ENCODE results near the gene SMARCA5. TPM values are rescaled to one million over a fixed set of nuclear protein-coding genes. Genes with fewer than 3 reads are reported as not detected.
A peak's percentile ranks its signal among the peaks of the same experiment; 100 is the strongest.

SMARCA5 gene
- total and polyA plus RNA-seq, 12 donors, result 13.8 to 67.9 (median 56.7) TPM

GRCh38 chr4:143531380-143531779, 17.9 kb downstream of the SMARCA5 start:
- WGBS, 4 donors, result 22 to 35% (median 31%) methylated on average over 1 of the region's 1 CpG
- H3K4me1 ChIP-seq (replicated peaks in 1 of 2), result peaks cover 0 to 6% of the 10 kb centered on the region in 2 donors
- no peak for DNase-seq
- H3K9me3 ChIP-seq (replicated peaks in 1 of 3), result no peaks in the 10 kb centered on the region
- no peak overlapping the region for H3K27ac ChIP-seq
- H3K4me3 ChIP-seq, result no peak overlapping the region
- peaks cover 0 to 92% of the 10 kb centered on the region in 2 donors for H3K36me3 ChIP-seq (replicated peaks in 1 of 2)
- intact Hi-C loops (cut with DNase I), result loop anchor here in 1 of 2 donors (10.0 kb wide), 1 partner anchor 1613 kb away; no protein-coding TSS in a partner anchor
- no peaks in the 10 kb centered on the region for H3K27me3 ChIP-seq
- TF ChIP-seq CTCF (IDR thresholded peaks at IDR 0.05) (peak in 1 of 6 experiments; percentile 31), POLR2A (IDR thresholded peaks at IDR 0.05) (no peak)

DNA sequence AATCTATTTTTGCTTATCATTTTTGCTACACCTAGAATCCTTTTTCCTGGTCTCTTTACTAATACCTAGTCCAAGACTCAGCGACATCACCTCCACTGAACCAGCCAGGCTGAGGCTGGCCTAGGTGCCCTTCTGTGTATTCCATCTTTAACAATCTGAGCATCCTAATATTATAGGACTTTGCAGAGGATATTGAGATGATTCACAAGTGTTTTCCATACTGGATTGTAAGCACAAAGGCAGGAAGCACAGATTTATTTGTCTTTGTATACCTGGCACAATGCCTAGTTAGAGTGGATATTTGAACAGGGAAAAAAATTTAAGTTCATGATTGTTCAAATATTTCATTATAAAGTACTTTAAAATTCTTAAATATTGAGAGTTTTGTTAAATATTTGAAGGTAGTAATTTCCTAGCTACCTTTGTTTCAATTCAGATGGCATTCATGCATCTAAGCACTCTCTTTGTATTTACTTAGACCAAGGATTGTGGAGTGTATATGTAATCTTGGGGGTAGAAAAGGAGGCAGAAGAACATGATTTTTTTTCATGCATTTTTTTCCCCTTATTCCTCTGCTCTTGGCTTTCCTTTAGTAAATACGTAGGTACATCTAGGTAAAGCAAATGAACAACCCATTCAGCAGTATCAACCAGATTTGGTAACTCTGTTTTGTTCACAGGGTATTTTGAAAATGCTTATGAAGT, 18.4 kb downstream of the SMARCA5 start:
- DNase-seq, result no peak
- intact Hi-C loops (cut with DNase I), result loop anchor here in 1 of 2 donors (10.0 kb wide), 1 partner anchor 1613 kb away; no protein-coding TSS in a partner anchor
- H3K4me1 ChIP-seq (replicated peaks in 1 of 2), result peaks cover 0 to 6% of the 10 kb centered on the region in 2 donors
- H3K27me3 ChIP-seq, result no peaks in the 10 kb centered on the region
- peaks cover 0 to 92% of the 10 kb centered on the region in 2 donors for H3K36me3 ChIP-seq (replicated peaks in 1 of 2)
- WGBS, 4 donors, result 81 to 96% (median 91%) methylated on average over 2 of the region's 2 CpGs
- no peak overlapping the region for H3K4me3 ChIP-seq
- no peak overlapping the region for H3K27ac ChIP-seq
- TF ChIP-seq POLR2A (IDR thresholded peaks at IDR 0.05), result no peak
- TF ChIP-seq CTCF (IDR thresholded peaks at IDR 0.05), result no peak
- no peaks in the 10 kb centered on the region for H3K9me3 ChIP-seq (replicated peaks in 1 of 3)

GRCh38 chr4:143538979-143539669, 25.6 kb downstream of the SMARCA5 start:
- Histone ChIP-seq H3K27me3 (no peaks in the 10 kb centered on the region), H3K4me1 (replicated peaks in 1 of 2) (no peaks in the 10 kb centered on the region), H3K36me3 (replicated peaks in 1 of 2) (peaks cover 0 to 93% of the 10 kb centered on the region in 2 donors), H3K27ac (no peak overlapping the region), H3K4me3 (no peak overlapping the region), H3K9me3 (replicated peaks in 1 of 3) (no peaks in the 10 kb centered on the region)
- WGBS, 4 donors, result 83 to 88% (median 85%) methylated on average over 4 of the region's 4 CpGs
- DNase-seq, result no peak
- intact Hi-C loops (cut with DNase I), result loop anchor here in 1 of 2 donors (10.0 kb wide), 1 partner anchor 1606 kb away; no protein-coding TSS in a partner anchor
- no peak for TF ChIP-seq POLR2A (IDR thresholded peaks at IDR 0.05)
- TF ChIP-seq CTCF (IDR thresholded peaks at IDR 0.05), result no peak

DNA sequence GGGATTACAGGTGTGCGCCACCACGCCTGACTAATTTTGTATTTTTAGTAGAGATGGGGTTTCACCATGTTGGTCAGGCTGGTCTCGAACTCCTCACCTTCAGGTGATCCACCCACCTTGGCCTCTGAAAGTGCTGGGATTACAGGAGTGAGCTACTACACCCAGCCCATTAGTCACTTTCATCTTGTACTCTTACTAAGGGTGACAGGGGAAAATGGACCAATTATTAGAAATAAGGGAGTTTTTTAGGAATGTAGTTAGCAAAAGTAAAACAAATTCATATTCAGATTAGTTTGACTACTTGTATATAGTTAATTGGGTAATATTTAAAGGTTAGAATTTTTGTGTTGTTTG, 26.1 kb downstream of the SMARCA5 start:
- intact Hi-C loops (cut with DNase I), result loop anchor here in 1 of 2 donors (10.0 kb wide), 1 partner anchor 1605 kb away; no protein-coding TSS in a partner anchor
- TF ChIP-seq POLR2A (IDR thresholded peaks at IDR 0.05), result no peak
- no peak for TF ChIP-seq CTCF (IDR thresholded peaks at IDR 0.05)
- Histone ChIP-seq H3K36me3 (replicated peaks in 1 of 2) (peaks cover 0 to 93% of the 10 kb centered on the region in 2 donors), H3K4me1 (replicated peaks in 1 of 2) (no peaks in the 10 kb centered on the region), H3K27me3 (no peaks in the 10 kb centered on the region), H3K4me3 (no peak overlapping the region), H3K9me3 (replicated peaks in 1 of 3) (no peaks in the 10 kb centered on the region), H3K27ac (no peak overlapping the region)
- 95 to 100% (median 98%) methylated on average over 3 of the region's 3 CpGs for WGBS, 4 donors
- no peak for DNase-seq

All from adrenal gland (tissue), 12 donors.